MM.1S (cell line): ENCODE results near the gene MOGAT3.

Experiments used
- CTCF ChIP-seq: fragments of 300-600 bp; sonication (generic); IDR thresholded peaks from 2 replicates; pipeline ENCODE4 v1.5.1; 2016; ENCODE audit warnings: antibody characterized with exemption, low read length, mixed read lengths
- EZH2 ChIP-seq: fragments of 300-600 bp; sonication (generic); optimal IDR thresholded peaks from 2 replicates; pipeline ENCODE3; 2017; ENCODE audit warnings: low read depth, mild to moderate bottlenecking, antibody characterized with exemption, low read length, mixed read lengths

- TF ChIP-seq CTCF (no peak), EZH2 (no peak)
These were observed 32.3 kb downstream of the MOGAT3 start for GRCh38 chr7:101168412-101169049.
